Dendritic cell treated with granulocyte-macrophage colony-stimulating factor and Interleukin-4, amounts not matched to agents 40 ng/mL and 50 ng/mL, for 4 days (primary cell): ENCODE data around the gene PRKCH.
A peak's percentile ranks its signal among the peaks of the same experiment; 100 is the strongest.

Experiments
- H3K27ac Mint-ChIP-seq: one replicate; pipeline ENCODE4 v1.8.0; 2022; ENCODE audit warnings: mild to moderate bottlenecking, mixed read lengths
- H3K27me3 Mint-ChIP-seq: one replicate; pipeline ENCODE4 v1.8.0; 2022; ENCODE audit warnings: mild to moderate bottlenecking, mixed read lengths
- H3K36me3 Mint-ChIP-seq: one replicate; pipeline ENCODE4 v1.8.0; 2022; ENCODE audit warnings: low read depth, mixed read lengths
- H3K4me1 Mint-ChIP-seq: one replicate; pipeline ENCODE4 v1.8.0; 2022; ENCODE audit warnings: low read depth, mixed read lengths
- H3K4me3 Mint-ChIP-seq: one replicate; pipeline ENCODE4 v1.8.0; 2022; ENCODE audit warnings: mild to moderate bottlenecking, moderate library complexity, mixed read lengths
- H3K9me3 Mint-ChIP-seq: one replicate; pipeline ENCODE4 v1.8.0; 2022; ENCODE audit warnings: mixed read lengths
- intact Hi-C: fragments of 100-400 bp; cut with micrococcal nuclease; formaldehyde crosslinking; loops from one replicate; pipeline ENCODE4 v1.15.0; 2022

The PRKCH gene

GRCh38 chr14:61515436-61516117, 194.2 kb downstream of the PRKCH start:
- Mint-ChIP-seq H3K27ac (no peak overlapping the region), H3K27me3 (no peaks in the 10 kb centered on the region), H3K4me3 (no peak overlapping the region), H3K36me3 (no peaks in the 10 kb centered on the region), H3K9me3 (no peaks in the 10 kb centered on the region), H3K4me1 (peaks cover 30% of the 10 kb centered on the region)
- intact Hi-C loops, result no loop called here

- no peaks in the 10 kb centered on the region for H3K27me3 Mint-ChIP-seq
- H3K4me3 Mint-ChIP-seq, result no peak overlapping the region
- intact Hi-C loops, result no loop called here
- H3K9me3 Mint-ChIP-seq, result no peaks in the 10 kb centered on the region
- H3K4me1 Mint-ChIP-seq, result peaks cover 23% of the 10 kb centered on the region
- H3K27ac Mint-ChIP-seq, result no peak overlapping the region
- no peaks in the 10 kb centered on the region for H3K36me3 Mint-ChIP-seq
These were observed 194.9 kb downstream of the PRKCH start for GRCh38 chr14:61516118-61516743.

GRCh38 chr14:61516964-61517653, 195.7 kb downstream of the PRKCH start:
- intact Hi-C loops, result no loop called here
- Mint-ChIP-seq H3K4me3 (no peak overlapping the region), H3K27ac (no peak overlapping the region), H3K4me1 (peaks cover 17% of the 10 kb centered on the region), H3K9me3 (no peaks in the 10 kb centered on the region), H3K36me3 (no peaks in the 10 kb centered on the region), H3K27me3 (no peaks in the 10 kb centered on the region)

- no peaks in the 10 kb centered on the region for H3K9me3 Mint-ChIP-seq
- no peak overlapping the region for H3K27ac Mint-ChIP-seq
- H3K4me3 Mint-ChIP-seq, result no peak overlapping the region
- no peaks in the 10 kb centered on the region for H3K27me3 Mint-ChIP-seq
- no peaks in the 10 kb centered on the region for H3K36me3 Mint-ChIP-seq
- intact Hi-C loops, result no loop called here
- H3K4me1 Mint-ChIP-seq, result peaks cover 17% of the 10 kb centered on the region
These were observed 196.6 kb downstream of the PRKCH start for GRCh38 chr14:61517911-61518384.

- H3K9me3 Mint-ChIP-seq, result no peaks in the 10 kb centered on the region
- intact Hi-C loops, result no loop called here
- no peaks in the 10 kb centered on the region for H3K36me3 Mint-ChIP-seq
- H3K4me3 Mint-ChIP-seq, result no peak overlapping the region
- H3K27me3 Mint-ChIP-seq, result no peaks in the 10 kb centered on the region
- H3K4me1 Mint-ChIP-seq, result peaks cover 17% of the 10 kb centered on the region
- no peak overlapping the region for H3K27ac Mint-ChIP-seq
These were observed 197.0 kb downstream of the PRKCH start for GRCh38 chr14:61518403-61518802.

DNA sequence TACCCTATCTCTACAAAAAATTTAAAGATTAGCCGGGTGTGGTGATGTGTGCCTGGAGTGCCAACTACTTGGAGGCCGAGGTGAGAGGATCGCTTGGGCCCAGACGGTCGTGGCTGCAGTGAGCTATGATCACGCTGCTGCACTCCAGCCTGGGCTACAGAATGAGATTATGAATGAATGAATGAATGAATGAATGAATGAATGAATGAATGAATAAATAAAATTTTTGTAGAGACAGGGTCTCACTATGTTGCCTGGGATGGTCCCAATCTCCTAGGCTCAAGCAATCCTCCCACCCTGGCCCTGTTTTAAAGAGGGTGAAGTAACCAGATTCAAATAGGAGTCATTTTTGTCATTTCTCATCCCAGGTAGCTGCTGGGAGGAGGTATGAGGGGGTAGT, 197.7 kb downstream of the PRKCH start:
- Mint-ChIP-seq H3K9me3 (no peaks in the 10 kb centered on the region), H3K27me3 (no peaks in the 10 kb centered on the region), H3K4me1 (peaks cover 13% of the 10 kb centered on the region), H3K4me3 (no peak overlapping the region), H3K36me3 (no peaks in the 10 kb centered on the region), H3K27ac (no peak overlapping the region)
- intact Hi-C loops, result no loop called here

DNA sequence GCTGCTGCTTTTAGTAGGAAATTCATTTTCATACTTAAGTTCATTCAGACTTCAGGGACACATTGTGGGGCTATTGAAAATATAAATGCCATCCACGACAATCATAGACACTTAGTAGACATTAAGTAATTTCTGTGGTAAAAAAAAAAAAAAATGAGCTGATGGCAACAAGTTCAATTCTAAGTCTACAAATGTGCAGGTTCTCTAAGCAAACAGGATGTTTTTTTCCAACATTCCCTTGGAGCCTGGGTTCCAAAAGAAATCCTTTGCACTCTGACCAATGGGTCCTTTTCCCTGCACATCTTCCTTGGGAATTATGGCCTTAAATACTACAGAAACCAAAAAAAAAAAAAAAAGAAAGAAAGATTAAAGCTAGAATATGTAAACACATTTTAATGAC, 198.4 kb downstream of the PRKCH start:
- Mint-ChIP-seq H3K4me1 (peaks cover 11% of the 10 kb centered on the region), H3K27me3 (no peaks in the 10 kb centered on the region), H3K36me3 (no peaks in the 10 kb centered on the region), H3K4me3 (no peak overlapping the region), H3K27ac (no peak overlapping the region), H3K9me3 (no peaks in the 10 kb centered on the region)
- intact Hi-C loops, result no loop called here

GRCh38 chr14:61520576-61520975, 199.2 kb downstream of the PRKCH start:
- Mint-ChIP-seq H3K36me3 (no peaks in the 10 kb centered on the region), H3K4me1 (peaks cover 18% of the 10 kb centered on the region)

GRCh38 chr14:61521773-61522172, 200.4 kb downstream of the PRKCH start:
- Mint-ChIP-seq H3K27ac (no peak overlapping the region), H3K9me3 (no peaks in the 10 kb centered on the region), H3K4me3 (no peak overlapping the region), H3K36me3 (no peaks in the 10 kb centered on the region), H3K4me1 (peaks cover 30% of the 10 kb centered on the region), H3K27me3 (no peaks in the 10 kb centered on the region)
- intact Hi-C loops, result no loop called here

More at GRCh38 chr14:61520576-61520975, 199.2 kb downstream of the PRKCH start:
- Mint-ChIP-seq H3K9me3 (no peaks in the 10 kb centered on the region), H3K27me3 (no peaks in the 10 kb centered on the region), H3K27ac (no peak overlapping the region), H3K4me3 (no peak overlapping the region)
- intact Hi-C loops, result no loop called here

DNA sequence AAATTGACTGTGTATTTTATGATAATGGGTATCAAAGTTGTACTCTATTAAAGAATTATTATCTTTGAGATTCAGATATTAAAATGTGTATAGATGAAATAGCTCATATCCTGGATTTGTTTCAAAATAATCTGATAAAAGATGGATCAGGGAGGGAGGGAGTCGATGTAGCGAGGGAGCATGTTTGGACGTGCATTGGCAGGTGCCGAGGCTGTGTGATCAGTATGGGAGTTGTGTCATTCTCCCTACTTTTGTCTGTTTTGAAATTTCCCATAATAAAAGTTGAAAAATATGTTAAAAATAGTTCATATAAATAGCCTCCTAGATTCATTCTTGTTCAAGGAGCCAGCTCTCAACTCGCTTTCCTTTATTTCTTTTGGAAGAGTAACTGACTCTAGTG, 202.4 kb downstream of the PRKCH start:
- H3K27ac Mint-ChIP-seq, result no peak overlapping the region

GRCh38 chr14:61524211-61524806, 202.9 kb downstream of the PRKCH start:
- no peaks in the 10 kb centered on the region for H3K9me3 Mint-ChIP-seq
- peaks cover 42% of the 10 kb centered on the region for H3K4me1 Mint-ChIP-seq
- H3K36me3 Mint-ChIP-seq, result no peaks in the 10 kb centered on the region
- intact Hi-C loops, result no loop called here
- no peak overlapping the region for H3K4me3 Mint-ChIP-seq
- peaks cover 2% of the 10 kb centered on the region for H3K27me3 Mint-ChIP-seq
- H3K27ac Mint-ChIP-seq, result peak overlapping the region; percentile 68

More for the DNA sequence above, 202.4 kb downstream of the PRKCH start:
- peaks cover 2% of the 10 kb centered on the region for H3K27me3 Mint-ChIP-seq
- intact Hi-C loops, result no loop called here
- no peak overlapping the region for H3K4me3 Mint-ChIP-seq
- no peaks in the 10 kb centered on the region for H3K36me3 Mint-ChIP-seq
- H3K4me1 Mint-ChIP-seq, result peaks cover 42% of the 10 kb centered on the region
- H3K9me3 Mint-ChIP-seq, result no peaks in the 10 kb centered on the region

DNA sequence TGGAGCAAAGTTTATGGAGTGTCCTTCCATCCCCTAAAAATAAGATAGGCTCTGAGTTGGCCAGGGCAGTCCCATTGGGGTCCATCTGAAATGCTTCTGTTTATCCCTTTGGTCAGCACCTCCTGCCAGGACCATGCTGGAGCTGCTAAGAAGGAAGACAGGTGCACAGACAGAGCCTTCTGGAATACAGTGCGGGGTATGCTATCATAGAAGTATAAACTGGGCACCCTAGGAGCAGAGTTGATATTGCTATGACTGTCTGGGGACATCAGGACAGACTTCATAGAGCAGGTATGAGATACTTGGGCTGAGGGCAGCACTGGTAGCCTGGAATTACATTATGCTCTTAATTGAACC, 203.5 kb downstream of the PRKCH start:
- no peak overlapping the region for H3K4me3 Mint-ChIP-seq
- H3K4me1 Mint-ChIP-seq, result peaks cover 42% of the 10 kb centered on the region
- peaks cover 2% of the 10 kb centered on the region for H3K27me3 Mint-ChIP-seq
- H3K27ac Mint-ChIP-seq, result peak overlapping the region; percentile 68
- H3K9me3 Mint-ChIP-seq, result no peaks in the 10 kb centered on the region
- no peaks in the 10 kb centered on the region for H3K36me3 Mint-ChIP-seq
- intact Hi-C loops, result loop anchor here (5.0 kb wide), 1 partner anchor 48 kb away; no protein-coding TSS in a partner anchor

- no peaks in the 10 kb centered on the region for H3K9me3 Mint-ChIP-seq
- intact Hi-C loops, result loop anchor here (5.0 kb wide), 1 partner anchor 48 kb away; no protein-coding TSS in a partner anchor
- no peak overlapping the region for H3K4me3 Mint-ChIP-seq
- peaks cover 42% of the 10 kb centered on the region for H3K4me1 Mint-ChIP-seq
- H3K27me3 Mint-ChIP-seq, result peaks cover 2% of the 10 kb centered on the region
- H3K27ac Mint-ChIP-seq, result peak overlapping the region; percentile 68
- no peaks in the 10 kb centered on the region for H3K36me3 Mint-ChIP-seq
These were observed 204.1 kb downstream of the PRKCH start for GRCh38 chr14:61525293-61526011.
